ENCODE results near the gene ZSCAN20. TPM values are rescaled to one million over a fixed set of nuclear protein-coding genes. Genes with fewer than 3 reads are reported as not detected.

Gene ZSCAN20
- total and polyA plus RNA-seq, 2 of the 4 experiments (the other 2 are of a cell fraction), result 2.1 to 11.1 TPM

GRCh38 chr1:33454646-33455282 lies 17.7 kb upstream of the ZSCAN20 start:
- Histone ChIP-seq H4K5ac (ENCODE audit: low read depth, low read length) (no peak overlapping the region), H4K91ac (ENCODE audit: insufficient read depth, low read depth, low read length) (no peak overlapping the region), H3K4me1 (ENCODE audit: control insufficient read depth, insufficient read depth, low read length) (peaks cover 12% of the 10 kb centered on the region), H3K4ac (ENCODE audit: low read depth, low read length) (no peak overlapping the region), H3K27ac (ENCODE audit: insufficient read depth, low read length) (no peak overlapping the region), H2AK5ac (ENCODE audit: low read depth, low read length) (no peak overlapping the region), H3K9me3 (ENCODE audit: control insufficient read depth, insufficient read depth, low read length) (no peaks in the 10 kb centered on the region), H3K9ac (ENCODE audit: low read depth, low read length) (no peak overlapping the region), H3K27me3 (ENCODE audit: control insufficient read depth, insufficient read depth, low read length) (no peaks in the 10 kb centered on the region), H2BK20ac (ENCODE audit: low read depth, low read length) (no peak overlapping the region; the same call in 1 of the 2 replicates), H2AFZ (replicated peaks; ENCODE audit: low read length, poor library complexity) (peak overlapping the region; percentile 9), H3K18ac (ENCODE audit: low read depth, low read length) (no peak overlapping the region), H4K8ac (ENCODE audit: low read depth in 2 of 2, low read length in 2 of 2) (no peak overlapping the region), H3K36me3 (ENCODE audit: control insufficient read depth, insufficient read depth, low read length) (no peaks in the 10 kb centered on the region), H3K4me3 (ENCODE audit: insufficient read depth, low read depth, low read length) (no peak overlapping the region), H3K9me1 (ENCODE audit: insufficient read depth, low read length) (peaks cover 5% of the 10 kb centered on the region), H4K20me1 (ENCODE audit: insufficient read depth, low read length) (peaks cover 4% of the 10 kb centered on the region; the same call in 1 of the 2 replicates), H3K14ac (replicated peaks; ENCODE audit: low read depth, low read length) (no peak overlapping the region), H3K56ac (ENCODE audit: extremely low read depth, insufficient read depth, low read length) (no peak overlapping the region), H2AK9ac (replicated peaks; ENCODE audit: low read depth, low read length, poor library complexity) (no peak overlapping the region), H2BK15ac (ENCODE audit: low read depth, low read length) (no peak overlapping the region), H3K79me1 (ENCODE audit: low read depth in 1 of 2, low read length in 2 of 2) (peaks cover 0 to 2% of the 10 kb centered on the region in 2 experiments; a peak in 1 of 4 replicates), H3K4me2 (ENCODE audit: low read depth, low read length) (no peak overlapping the region), H3K23ac (ENCODE audit: low read depth, low read length) (no peak overlapping the region), H2BK5ac (ENCODE audit: low read depth, low read length, poor library complexity, severe bottlenecking) (no peak overlapping the region), H2BK120ac (ENCODE audit: low read depth, low read length) (no peak overlapping the region)
- dilution Hi-C loops (cut with HindIII; ENCODE audit: low sequenced_read_pairs, unreplicated experiment), result no loop called here
- no peak for DNase-seq
- ATAC-seq (ENCODE audit: low read depth), result no peak
- in situ Hi-C loops (cut with MboI; ENCODE audit: low sequenced_read_pairs), result loop anchor here (5.0 kb wide), 1 partner anchor 87 kb away; no protein-coding TSS in a partner anchor
- 100% methylated on average over 2 of the region's 8 CpGs; no CpG with 5 or more reads in 1 of the 2 experiments for WGBS, 2 experiments (ENCODE audit: extremely low coverage in 2 of 2, insufficient read length in 1 of 2)
- CTCF ChIA-PET, result interaction anchor here (0.6 to 1.6 kb wide), 7 partner anchors 13 to 159 kb away, joined by 3 to 12 read pairs (median 3); no protein-coding TSS in a partner anchor
- intact Hi-C loops (cut with micrococcal nuclease), result loop anchor here (5.0 kb wide), 2 partner anchors 237 to 327 kb away; no protein-coding TSS in a partner anchor
- POLR2A ChIA-PET (ENCODE audit: unreplicated experiment), result no interaction called here
- TF ChIP-seq, protein P1, sequence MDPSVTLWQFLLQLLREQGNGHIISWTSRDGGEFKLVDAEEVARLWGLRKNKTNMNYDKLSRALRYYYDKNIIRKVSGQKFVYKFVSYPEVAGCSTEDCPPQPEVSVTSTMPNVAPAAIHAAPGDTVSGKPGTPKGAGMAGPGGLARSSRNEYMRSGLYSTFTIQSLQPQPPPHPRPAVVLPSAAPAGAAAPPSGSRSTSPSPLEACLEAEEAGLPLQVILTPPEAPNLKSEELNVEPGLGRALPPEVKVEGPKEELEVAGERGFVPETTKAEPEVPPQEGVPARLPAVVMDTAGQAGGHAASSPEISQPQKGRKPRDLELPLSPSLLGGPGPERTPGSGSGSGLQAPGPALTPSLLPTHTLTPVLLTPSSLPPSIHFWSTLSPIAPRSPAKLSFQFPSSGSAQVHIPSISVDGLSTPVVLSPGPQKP (IDR thresholded peaks at IDR 0.05; ENCODE audit: borderline replicate concordance, low read depth, low read length), result no peak
- TF ChIP-seq, protein P2, sequence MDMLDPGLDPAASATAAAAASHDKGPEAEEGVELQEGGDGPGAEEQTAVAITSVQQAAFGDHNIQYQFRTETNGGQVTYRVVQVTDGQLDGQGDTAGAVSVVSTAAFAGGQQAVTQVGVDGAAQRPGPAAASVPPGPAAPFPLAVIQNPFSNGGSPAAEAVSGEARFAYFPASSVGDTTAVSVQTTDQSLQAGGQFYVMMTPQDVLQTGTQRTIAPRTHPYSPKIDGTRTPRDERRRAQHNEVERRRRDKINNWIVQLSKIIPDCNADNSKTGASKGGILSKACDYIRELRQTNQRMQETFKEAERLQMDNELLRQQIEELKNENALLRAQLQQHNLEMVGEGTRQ (IDR thresholded peaks at IDR 0.05; ENCODE audit: low read depth, low read length), result no peak
- TF ChIP-seq MAZ (IDR thresholded peaks at IDR 0.05; ENCODE audit: borderline replicate concordance, low read depth, low read length) (no peak), CHD1 (IDR thresholded peaks at IDR 0.05; ENCODE audit: low read depth, low read length) (no peak), POLR2A (IDR thresholded peaks at IDR 0.05; ENCODE audit: low read depth, low read length) (no peak), BHLHE40 (IDR thresholded peaks at IDR 0.05; ENCODE audit: low read depth, low read length) (no peak), RCOR1 (IDR thresholded peaks at IDR 0.05; ENCODE audit: insufficient replicate concordance, low read length) (no peak), FOS (IDR thresholded peaks at IDR 0.05; ENCODE audit: low read depth, low read length) (no peak), MXI1 (IDR thresholded peaks at IDR 0.05; ENCODE audit: borderline replicate concordance, low read depth, low read length) (no peak), MAFK (IDR thresholded peaks at IDR 0.05; ENCODE audit: low read depth, low read length) (no peak)
- BruUV-seq (replicated peaks), result no TSS peak

Data from IMR-90 (cell line).